Measurements from ENCODE around the gene CFAP69.

GRCh38 chr7:90276033-90276728 is 31.2 kb downstream of the CFAP69 start:
- TF ChIP-seq, protein P1, sequence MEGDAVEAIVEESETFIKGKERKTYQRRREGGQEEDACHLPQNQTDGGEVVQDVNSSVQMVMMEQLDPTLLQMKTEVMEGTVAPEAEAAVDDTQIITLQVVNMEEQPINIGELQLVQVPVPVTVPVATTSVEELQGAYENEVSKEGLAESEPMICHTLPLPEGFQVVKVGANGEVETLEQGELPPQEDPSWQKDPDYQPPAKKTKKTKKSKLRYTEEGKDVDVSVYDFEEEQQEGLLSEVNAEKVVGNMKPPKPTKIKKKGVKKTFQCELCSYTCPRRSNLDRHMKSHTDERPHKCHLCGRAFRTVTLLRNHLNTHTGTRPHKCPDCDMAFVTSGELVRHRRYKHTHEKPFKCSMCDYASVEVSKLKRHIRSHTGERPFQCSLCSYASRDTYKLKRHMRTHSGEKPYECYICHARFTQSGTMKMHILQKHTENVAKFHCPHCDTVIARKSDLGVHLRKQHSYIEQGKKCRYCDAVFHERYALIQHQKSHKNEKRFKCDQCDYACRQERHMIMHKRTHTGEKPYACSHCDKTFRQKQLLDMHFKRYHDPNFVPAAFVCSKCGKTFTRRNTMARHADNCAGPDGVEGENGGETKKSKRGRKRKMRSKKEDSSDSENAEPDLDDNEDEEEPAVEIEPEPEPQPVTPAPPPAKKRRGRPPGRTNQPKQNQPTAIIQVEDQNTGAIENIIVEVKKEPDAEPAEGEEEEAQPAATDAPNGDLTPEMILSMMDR (conservative IDR thresholded peaks at IDR 0.05; ENCODE audit: low read depth, low read length), result no peak
- TF ChIP-seq EZH2 (IDR thresholded peaks at IDR 0.05; ENCODE audit: low read length, unreplicated experiment), result no peak
- TF ChIP-seq EZH2phosphoT487 (IDR thresholded peaks at IDR 0.05; ENCODE audit: borderline replicate concordance, low read length), result no peak

Data from PC-3 (cell line).